ENCODE measurements around the gene UBE2H.
A peak's percentile ranks its signal among the peaks of the same experiment; 100 is the strongest.
"Not testable (repeated sequence)": the region's sequence is repeated elsewhere in the genome, so short reads cannot be mapped to it uniquely, and the experiment has no call there.

UBE2H gene

GRCh38 chr7:129804890-129805719 is 147.7 kb downstream of the UBE2H start:
- DNase-seq, result no peak

DNA sequence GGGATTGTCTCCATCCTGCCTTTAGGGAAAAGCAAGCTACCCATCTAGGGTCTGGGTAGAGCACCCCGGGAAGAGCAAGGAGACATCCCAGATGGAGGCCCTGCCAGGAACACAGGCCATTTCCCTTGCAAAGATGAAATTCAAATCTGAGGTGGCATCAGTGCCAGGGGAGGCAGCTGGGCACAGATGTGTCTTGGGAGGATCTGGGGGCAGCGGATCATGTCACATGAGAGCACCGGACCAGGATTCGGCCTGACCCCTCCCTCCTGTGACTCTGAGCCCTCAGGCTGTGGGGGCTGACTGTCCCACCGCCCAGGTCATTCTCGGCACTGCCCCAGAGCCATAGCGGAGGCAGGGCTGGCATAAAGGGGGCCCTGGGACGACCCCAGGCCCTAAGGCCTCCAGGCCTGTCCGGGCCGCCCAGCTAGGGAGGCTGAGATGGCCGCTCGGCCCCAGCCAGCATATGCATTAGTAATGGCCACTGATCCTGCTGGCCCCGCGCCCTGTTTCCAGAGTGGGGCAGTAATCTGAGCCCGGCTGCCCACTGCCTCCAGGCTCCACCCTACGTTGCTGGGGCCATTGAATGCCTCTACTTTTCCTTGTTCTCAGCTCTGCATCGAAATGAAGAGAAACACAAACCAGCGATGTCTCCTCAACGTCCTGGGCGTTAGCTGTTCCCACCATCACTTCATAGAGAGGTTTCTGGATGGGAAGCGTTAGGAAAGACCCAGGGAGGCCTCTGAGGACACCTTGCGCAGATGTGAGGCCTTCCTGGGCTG is 148.5 kb downstream of the UBE2H start:
- DNase-seq, result no peak

DNA sequence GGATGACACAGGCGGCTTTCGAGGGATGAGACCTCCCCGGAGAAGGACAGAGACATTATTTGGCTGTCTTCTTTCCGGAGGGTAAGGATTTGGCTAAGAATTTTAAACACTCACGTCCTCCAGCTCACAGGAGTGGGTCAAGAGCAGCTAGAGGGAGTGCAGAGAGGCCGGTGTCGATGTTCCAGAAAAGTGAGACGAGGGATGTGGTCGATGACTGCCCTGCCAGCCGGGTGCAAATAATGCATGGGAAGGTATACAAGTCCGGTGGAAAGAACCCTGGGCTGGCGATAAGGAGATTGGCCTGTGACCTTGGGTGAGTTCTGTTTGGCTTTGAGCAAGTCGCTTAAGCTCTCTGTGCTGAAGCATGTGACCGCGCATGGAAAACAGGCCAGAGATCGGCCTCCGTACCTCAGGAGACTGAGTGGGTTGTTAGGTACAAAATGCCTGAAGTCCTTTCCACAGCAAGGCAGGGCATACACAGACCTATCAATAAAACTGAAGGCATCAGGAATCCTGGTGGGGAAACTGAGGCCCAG is 149.1 kb downstream of the UBE2H start:
- DNase-seq, result no peak

- DNase-seq, result no peak
These were observed 150.9 kb downstream of the UBE2H start for GRCh38 chr7:129801882-129802281.

- DNase-seq, result no peak
These were observed 151.9 kb downstream of the UBE2H start for GRCh38 chr7:129800901-129801300.

DNA sequence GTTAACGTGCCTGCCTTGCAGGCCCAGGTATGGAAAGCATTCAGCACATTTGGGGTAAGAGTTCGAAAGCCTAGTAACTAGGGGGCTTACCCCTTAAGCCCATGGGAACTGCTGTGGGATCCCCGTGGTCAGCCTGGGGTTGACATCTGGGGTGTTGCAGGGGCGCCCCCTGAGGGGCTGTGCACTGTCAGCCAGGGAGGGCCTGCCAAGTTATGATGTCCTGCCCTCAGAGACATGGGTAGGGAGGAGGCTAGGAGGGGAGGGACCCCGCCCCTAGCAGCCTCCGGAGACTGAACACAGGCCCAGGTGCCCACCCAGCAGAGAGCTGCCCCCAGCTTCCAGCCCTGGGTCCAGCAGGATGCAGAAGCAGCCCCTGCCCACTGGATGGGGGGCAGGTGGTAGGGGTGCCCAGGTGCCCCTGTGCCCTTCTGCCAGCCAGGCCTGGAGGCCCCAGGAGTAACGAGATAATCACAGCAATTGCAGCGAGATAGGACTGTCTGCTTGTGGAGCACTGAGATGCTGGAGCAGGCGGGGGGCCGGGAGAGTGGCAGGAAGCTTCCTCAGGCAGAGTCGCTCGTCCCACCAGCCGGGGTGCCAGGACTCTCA is 153.3 kb downstream of the UBE2H start:
- no peak for DNase-seq

DNA sequence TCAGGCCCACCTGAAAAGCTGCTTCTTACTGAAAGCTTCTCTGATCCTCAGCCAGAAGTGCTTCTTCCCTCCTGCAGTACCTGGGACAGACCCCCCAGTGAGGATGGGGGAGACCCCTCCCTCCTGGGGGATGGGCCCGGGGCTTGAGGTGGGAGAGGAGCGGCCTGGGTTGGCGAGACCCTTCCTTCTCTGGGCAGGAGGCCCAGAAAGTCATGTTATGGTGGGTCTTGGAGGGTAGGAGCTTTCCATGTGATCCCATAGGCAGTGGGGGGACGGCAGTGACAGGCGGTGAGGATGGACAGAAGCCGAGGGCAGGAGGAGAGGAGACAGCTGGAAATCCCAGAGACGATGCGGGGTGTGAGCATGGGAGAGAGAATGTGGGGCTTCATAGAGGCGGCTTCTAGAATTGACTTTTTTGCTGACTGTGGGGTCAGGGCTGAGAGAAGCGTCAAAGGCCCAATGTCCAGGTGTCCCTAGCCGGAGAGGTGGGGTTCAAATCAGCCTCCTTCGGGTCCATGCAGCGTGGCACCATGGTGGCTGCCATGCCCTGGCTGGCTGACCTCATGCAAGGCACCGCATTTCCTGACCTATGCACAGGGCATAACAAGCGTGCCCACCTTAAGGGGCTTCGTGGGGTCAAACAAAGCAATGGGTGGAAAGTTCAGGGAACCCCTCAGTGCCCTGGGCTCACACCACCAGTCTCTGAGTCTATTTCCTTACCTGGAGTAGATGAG is 154.0 kb downstream of the UBE2H start:
- no peak for DNase-seq

- DNase-seq, result no peak
These were observed 155.5 kb downstream of the UBE2H start for GRCh38 chr7:129797214-129797789.

DNA sequence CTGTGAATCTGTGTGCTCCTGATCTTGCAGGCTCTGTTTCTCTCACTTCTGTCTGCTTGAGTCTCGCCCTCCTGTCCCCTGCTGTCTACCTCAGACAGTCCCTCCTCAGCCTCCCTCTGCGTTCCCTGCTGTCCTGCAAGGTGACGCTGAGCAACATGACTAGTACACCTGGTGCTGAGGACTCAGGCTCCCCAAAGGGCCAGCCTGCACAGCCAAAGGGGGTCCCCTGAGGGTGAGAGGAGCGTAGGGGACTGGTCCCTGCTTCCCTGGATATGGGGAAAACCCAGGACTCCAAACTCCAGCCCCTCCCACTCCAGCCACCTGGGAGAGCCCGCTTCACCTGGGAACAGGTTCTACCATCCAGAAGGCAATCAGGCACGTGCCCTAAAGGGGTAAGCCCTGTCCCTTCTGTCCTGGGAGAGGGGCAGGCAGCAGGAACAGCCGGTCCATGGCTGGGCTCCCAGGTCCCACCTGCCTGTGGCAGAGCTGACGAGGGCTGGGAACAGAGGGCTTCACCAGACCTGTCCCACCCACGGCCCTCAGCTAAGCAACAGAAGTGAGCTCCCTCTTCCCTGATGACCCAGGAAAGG is 156.5 kb downstream of the UBE2H start:
- no peak for DNase-seq

DNA sequence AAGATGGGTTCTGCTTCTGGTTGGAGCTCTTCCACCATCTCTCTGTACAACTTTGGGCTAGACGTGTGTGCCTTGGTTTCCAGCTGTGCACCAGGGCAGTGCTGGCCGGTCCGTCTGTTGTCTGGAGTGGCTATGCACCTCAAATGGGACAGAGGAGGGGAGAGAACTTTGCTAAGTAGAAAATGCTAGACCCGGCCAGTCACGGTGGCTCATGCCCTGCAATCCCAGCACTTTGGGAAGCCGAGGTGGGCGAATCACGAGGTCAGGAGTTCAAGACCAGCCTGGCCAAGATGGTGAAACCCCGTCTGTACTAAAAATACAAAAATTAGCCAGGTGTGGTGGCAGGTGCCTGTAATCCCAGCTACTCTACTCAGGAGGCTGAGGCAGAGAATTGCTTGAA is 158.3 kb downstream of the UBE2H start:
- DNase-seq, result not testable (repeated sequence)

DNA sequence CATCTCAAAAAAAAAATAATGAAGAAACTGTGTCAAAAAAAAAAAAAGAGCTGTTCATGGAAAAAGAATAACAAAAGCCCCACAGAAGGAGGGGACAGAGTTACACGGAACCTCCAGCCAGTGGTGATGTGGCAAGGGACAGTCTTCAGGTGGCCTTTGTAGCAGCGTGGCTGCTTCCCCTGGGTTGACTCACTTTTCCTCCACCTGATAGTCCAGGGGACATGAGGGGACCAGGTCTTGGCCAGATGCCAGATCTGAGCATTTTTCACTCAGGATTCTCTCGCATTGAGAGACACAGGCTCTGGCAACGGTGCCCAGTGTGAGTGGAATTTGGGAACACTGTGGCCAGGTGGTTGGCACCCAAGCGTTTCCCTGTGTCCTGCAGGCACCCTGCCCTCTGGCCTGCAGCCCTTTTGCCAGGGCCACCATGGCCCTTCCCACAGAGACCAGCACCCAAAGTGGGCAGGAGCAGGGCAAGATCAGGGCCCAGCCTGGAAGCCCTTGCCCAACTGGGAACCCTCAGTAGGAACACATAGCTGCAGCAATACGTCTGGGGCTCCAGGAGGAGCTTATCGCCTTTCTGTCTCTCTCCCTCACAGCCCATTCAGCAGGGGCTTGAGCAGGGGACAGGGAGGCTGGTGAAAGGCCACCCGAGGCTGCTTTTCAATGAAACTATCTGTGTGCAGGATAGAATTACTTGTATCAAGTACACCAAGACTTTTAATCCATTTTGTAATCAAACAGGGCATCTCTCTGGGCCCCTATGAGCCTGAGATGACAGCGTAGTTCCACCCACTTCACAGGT is 159.1 kb downstream of the UBE2H start:
- DNase-seq, result no peak

DNA sequence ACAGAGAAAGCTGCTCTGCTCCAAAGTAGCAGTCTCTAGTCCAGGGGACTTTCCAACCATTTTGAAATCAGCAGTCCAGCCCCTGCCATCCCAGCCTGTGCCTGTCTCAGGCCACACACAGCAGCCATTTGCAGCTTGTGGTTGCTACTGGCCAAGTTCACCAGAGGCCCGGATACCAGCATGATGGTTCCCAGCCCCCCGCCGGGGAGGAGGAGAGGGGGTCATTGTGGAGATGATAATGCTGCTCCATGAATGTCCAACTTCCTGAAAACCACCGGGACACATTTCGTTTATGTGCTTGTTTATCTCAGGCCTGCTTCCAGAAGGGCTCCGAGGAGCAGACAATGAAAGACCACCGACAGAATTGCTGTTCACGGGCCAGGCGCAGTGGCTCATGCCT is 160.0 kb downstream of the UBE2H start:
- DNase-seq, result no peak

DNA sequence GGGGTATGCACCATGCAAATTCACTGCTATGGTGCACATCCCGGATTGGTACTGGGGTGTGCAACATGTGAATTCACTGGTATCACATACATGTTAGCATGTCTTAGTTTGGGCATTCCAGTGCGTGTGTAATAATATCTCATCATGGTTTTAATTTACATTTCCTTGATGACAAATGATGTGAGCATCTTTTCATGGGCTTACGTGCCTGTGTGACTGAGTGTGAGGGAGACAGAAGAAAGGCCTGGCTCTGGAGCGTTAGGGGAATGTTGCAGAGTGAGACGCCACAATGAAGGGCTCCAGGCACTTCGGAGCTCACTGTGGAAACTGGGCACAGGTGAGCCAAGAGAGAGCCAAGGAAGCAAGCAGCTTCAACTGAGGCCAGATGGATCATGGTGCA is 162.6 kb downstream of the UBE2H start:
- DNase-seq, result no peak

- no peak for DNase-seq
These were observed 163.1 kb downstream of the UBE2H start for GRCh38 chr7:129789652-129790051.

DNA sequence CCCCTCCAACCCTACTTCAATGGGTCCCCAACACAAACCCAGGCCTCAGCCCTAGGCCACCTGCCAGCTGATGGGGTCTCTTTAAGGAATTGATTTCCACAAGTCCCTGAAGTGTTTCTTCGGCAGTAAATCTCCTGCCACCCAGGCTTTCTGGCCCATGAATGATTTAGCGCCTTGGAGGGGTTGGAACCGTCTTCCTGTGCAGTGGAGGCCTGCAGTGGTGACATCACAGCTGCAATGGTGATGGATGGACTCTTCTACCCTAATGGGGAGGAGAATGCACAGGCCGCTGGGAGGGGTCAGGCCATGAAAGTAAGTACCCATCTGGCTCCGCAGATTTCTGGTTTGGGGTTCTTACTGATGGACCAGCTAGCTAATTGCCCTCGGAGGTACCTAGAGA is 163.8 kb downstream of the UBE2H start:
- DNase-seq, result no peak

GRCh38 chr7:129786825-129787563 is 165.8 kb downstream of the UBE2H start:
- peak; percentile 32 for DNase-seq

GRCh38 chr7:129785685-129786514 is 166.9 kb downstream of the UBE2H start:
- DNase-seq, result peak; percentile 74

GRCh38 chr7:129784783-129785684 is 167.7 kb downstream of the UBE2H start:
- peak; percentile 59 for DNase-seq

Measured in retina (tissue), 1 donor.